GM23338 (cell line): Measurements from ENCODE around the gene C2CD4A. TPM values are rescaled to one million over a fixed set of nuclear protein-coding genes. Genes with fewer than 3 reads are reported as not detected.

Source experiments
- ATAC-seq: fragments of 200-7000 bp; cut with Tn5 transposase; 3 replicates; pipeline ENCODE4 v1.9.1; 2020
- DNase-seq: peaks from one replicate; pipeline ENCODE4 v3.0.0-alpha.2; 2015; ENCODE audit warnings: low spot score
- H2AFZ ChIP-seq: fragments of 200-600 bp; sonication (generic); 2 replicates; pipeline ENCODE4 v1.8.0; 2016; ENCODE audit warnings: antibody characterized with exemption, mild to moderate bottlenecking, moderate library complexity
- H3F3A ChIP-seq: fragments of 200-600 bp; sonication (generic); replicated peaks from 2 replicates; pipeline ENCODE4 v1.8.0; 2017; ENCODE audit warnings: antibody characterized with exemption, mixed run types, low read depth
- H3K27ac ChIP-seq: fragments of 200-600 bp; sonication (generic); 2 replicates; pipeline ENCODE4 v1.6.1; 2016; ENCODE audit warnings: low read depth
- H3K27me3 ChIP-seq: fragments of 200-600 bp; sonication (generic); 2 replicates; pipeline ENCODE4 v1.8.0; 2016; ENCODE audit warnings: mild to moderate bottlenecking, mixed run types, moderate library complexity; ENCODE audit not compliant: insufficient read depth
- H3K36me3 ChIP-seq: fragments of 200-600 bp; sonication (generic); 2 replicates; pipeline ENCODE4 v1.8.0; 2016; ENCODE audit warnings: mild to moderate bottlenecking; ENCODE audit not compliant: insufficient read depth
- H3K4me1 ChIP-seq: fragments of 200-600 bp; sonication (generic); 2 replicates; pipeline ENCODE4 v1.8.0; 2016; ENCODE audit warnings: mild to moderate bottlenecking, moderate library complexity; ENCODE audit not compliant: insufficient read depth
- H3K4me2 ChIP-seq: fragments of 200-600 bp; sonication (generic); 2 replicates; pipeline ENCODE4 v1.7.1; 2017; ENCODE audit warnings: mixed run types
- H3K4me3 ChIP-seq: fragments of 200-600 bp; sonication (generic); 2 replicates; pipeline ENCODE4 v1.6.1; 2016; ENCODE audit warnings: mixed run types
- H3K79me2 ChIP-seq: fragments of 200-600 bp; sonication (generic); replicated peaks from 2 replicates; pipeline ENCODE4 v1.8.0; 2017; ENCODE audit warnings: mild to moderate bottlenecking; ENCODE audit not compliant: insufficient read depth
- H3K9me2 ChIP-seq: fragments of 200-600 bp; sonication (generic); 2 replicates; pipeline ENCODE4 v1.8.0; 2017; ENCODE audit not compliant: insufficient read depth
- H4K20me1 ChIP-seq: fragments of 200-600 bp; sonication (generic); replicated peaks from 2 replicates; pipeline ENCODE4 v1.8.0; 2017; ENCODE audit warnings: mild to moderate bottlenecking; ENCODE audit not compliant: insufficient read depth
- H3K27ac Mint-ChIP-seq: 2 replicates; pipeline ENCODE4 v1.8.0; 2020; ENCODE audit warnings: inconsistent platforms, mild to moderate bottlenecking, moderate library complexity, mixed read lengths
- H3K27me3 Mint-ChIP-seq: 3 replicates; pipeline ENCODE4 v1.8.0; 2022; ENCODE audit warnings: low read depth, mild to moderate bottlenecking, moderate library complexity, mixed read lengths, inconsistent platforms; ENCODE audit not compliant: insufficient read depth, poor library complexity
- H3K36me3 Mint-ChIP-seq: 3 replicates; pipeline ENCODE4 v1.8.0; 2021; ENCODE audit warnings: low read depth, mild to moderate bottlenecking, inconsistent platforms, moderate library complexity, mixed read lengths
- H3K4me1 Mint-ChIP-seq: 3 replicates; pipeline ENCODE4 v1.8.0; 2020; ENCODE audit warnings: mild to moderate bottlenecking, inconsistent platforms, mixed read lengths
- H3K4me3 Mint-ChIP-seq: 3 replicates; pipeline ENCODE4 v1.8.0; 2021; ENCODE audit warnings: moderate library complexity, mild to moderate bottlenecking, inconsistent platforms, mixed read lengths
- H3K9me3 Mint-ChIP-seq: 3 replicates; pipeline ENCODE4 v1.8.0; 2020; ENCODE audit warnings: moderate library complexity, mild to moderate bottlenecking, inconsistent platforms, mixed read lengths
- CREB1 ChIP-seq: fragments of 250-450 bp; sonication (Bioruptor Pico); IDR thresholded peaks from 2 replicates; pipeline ENCODE4 v1.5.0; 2020; ENCODE audit warnings: low read depth, mild to moderate bottlenecking, moderate library complexity
- EZH2 ChIP-seq: fragments of 200-600 bp; sonication (generic); IDR thresholded peaks from one replicate; pipeline ENCODE4 v1.8.0; 2017; ENCODE audit warnings: antibody characterized with exemption, mild to moderate bottlenecking, low read depth; ENCODE audit not compliant: unreplicated experiment
- NANOG ChIP-seq: IDR thresholded peaks from 2 replicates; pipeline ENCODE4 v1.6.1; 2016; ENCODE audit warnings: antibody characterized with exemption, borderline replicate concordance
- ZNF114 ChIP-seq: fragments of 250-450 bp; sonication (Bioruptor Pico); IDR thresholded peaks from 2 replicates; pipeline ENCODE4 v1.5.0; 2020; ENCODE audit warnings: mild to moderate bottlenecking, moderate library complexity
- ZNF331 ChIP-seq: fragments of 250-450 bp; sonication (Bioruptor Pico); IDR thresholded peaks from 2 replicates; pipeline ENCODE4 v1.5.0; 2020; ENCODE audit warnings: low read depth, mild to moderate bottlenecking, moderate library complexity
- polyA plus RNA-seq: library from polyadenylated mRNA; unstranded; fragments of >200 nt; fragmentation: Nextera tagmentation; extraction: Ambion mirVana; gene quantifications from 2 replicates; pipeline ENCODE4 v1.2.1, GENCODE V29; 2016
- total RNA-seq: library from RNA; depleted of rRNA; stranded (reverse); fragments of >200 nt; shearing (Covaris generic); gene quantifications from 2 replicates; pipeline ENCODE4 v1.2.3, GENCODE V29; 2014
- TF ChIP-seq, protein P1 (sequence below), 2 experiments: fragments of 200-600 bp in 1 of 2; sonication (generic) in 1 of 2; conservative IDR thresholded peaks; 2 replicates each; pipeline versions ENCODE4 v1.5.1 to v1.6.1; 2016 to 2017; ENCODE audit warnings: antibody characterized with exemption in 2 of 2, low read depth in 2 of 2, mild to moderate bottlenecking in 2 of 2, moderate library complexity in 1 of 2
- TF ChIP-seq, protein P2 (sequence below): IDR thresholded peaks from one replicate; pipeline ENCODE4 v1.6.1; 2018; ENCODE audit warnings: antibody characterized with exemption; ENCODE audit not compliant: unreplicated experiment

Gene C2CD4A
- total and polyA plus RNA-seq, 2 experiments from 2014 or later, result 0.07 TPM; not detected in 1

GRCh38 chr15:62059108-62059815 lies 7.5 kb upstream of the C2CD4A start:
- Histone ChIP-seq H3K79me2 (peaks cover 22% of the 10 kb centered on the region), H3K36me3 (no peaks in the 10 kb centered on the region), H3K4me1 (peaks cover 12% of the 10 kb centered on the region), H4K20me1 (no peaks in the 10 kb centered on the region; the same call in 1 of the 2 replicates), H3K27ac (no peak overlapping the region), H3K4me3 (peak overlapping the region; percentile 84), H3K27me3 (peaks cover 46% of the 10 kb centered on the region), H3K9me2 (no peaks in the 10 kb centered on the region), H2AFZ (peak overlapping the region; percentile 98), H3F3A (no peaks in the 10 kb centered on the region), H3K4me2 (peak overlapping the region; percentile 89)
- DNase-seq, result no peak
- H3K4me1 Mint-ChIP-seq, result peaks cover 6% of the 10 kb centered on the region; the same call in 1 of the 3 replicates
- H3K27ac Mint-ChIP-seq, result no peak overlapping the region
- ATAC-seq, result no peak
- H3K27me3 Mint-ChIP-seq, result peaks cover 24% of the 10 kb centered on the region
- TF ChIP-seq, protein P1, sequence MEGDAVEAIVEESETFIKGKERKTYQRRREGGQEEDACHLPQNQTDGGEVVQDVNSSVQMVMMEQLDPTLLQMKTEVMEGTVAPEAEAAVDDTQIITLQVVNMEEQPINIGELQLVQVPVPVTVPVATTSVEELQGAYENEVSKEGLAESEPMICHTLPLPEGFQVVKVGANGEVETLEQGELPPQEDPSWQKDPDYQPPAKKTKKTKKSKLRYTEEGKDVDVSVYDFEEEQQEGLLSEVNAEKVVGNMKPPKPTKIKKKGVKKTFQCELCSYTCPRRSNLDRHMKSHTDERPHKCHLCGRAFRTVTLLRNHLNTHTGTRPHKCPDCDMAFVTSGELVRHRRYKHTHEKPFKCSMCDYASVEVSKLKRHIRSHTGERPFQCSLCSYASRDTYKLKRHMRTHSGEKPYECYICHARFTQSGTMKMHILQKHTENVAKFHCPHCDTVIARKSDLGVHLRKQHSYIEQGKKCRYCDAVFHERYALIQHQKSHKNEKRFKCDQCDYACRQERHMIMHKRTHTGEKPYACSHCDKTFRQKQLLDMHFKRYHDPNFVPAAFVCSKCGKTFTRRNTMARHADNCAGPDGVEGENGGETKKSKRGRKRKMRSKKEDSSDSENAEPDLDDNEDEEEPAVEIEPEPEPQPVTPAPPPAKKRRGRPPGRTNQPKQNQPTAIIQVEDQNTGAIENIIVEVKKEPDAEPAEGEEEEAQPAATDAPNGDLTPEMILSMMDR (conservative IDR thresholded peaks at IDR 0.05; ENCODE audit: low read depth in 2 of 2), result peak in 1 of 2 experiments; percentile 20; a peak in 1 of 4 replicates
- TF ChIP-seq, protein P2, sequence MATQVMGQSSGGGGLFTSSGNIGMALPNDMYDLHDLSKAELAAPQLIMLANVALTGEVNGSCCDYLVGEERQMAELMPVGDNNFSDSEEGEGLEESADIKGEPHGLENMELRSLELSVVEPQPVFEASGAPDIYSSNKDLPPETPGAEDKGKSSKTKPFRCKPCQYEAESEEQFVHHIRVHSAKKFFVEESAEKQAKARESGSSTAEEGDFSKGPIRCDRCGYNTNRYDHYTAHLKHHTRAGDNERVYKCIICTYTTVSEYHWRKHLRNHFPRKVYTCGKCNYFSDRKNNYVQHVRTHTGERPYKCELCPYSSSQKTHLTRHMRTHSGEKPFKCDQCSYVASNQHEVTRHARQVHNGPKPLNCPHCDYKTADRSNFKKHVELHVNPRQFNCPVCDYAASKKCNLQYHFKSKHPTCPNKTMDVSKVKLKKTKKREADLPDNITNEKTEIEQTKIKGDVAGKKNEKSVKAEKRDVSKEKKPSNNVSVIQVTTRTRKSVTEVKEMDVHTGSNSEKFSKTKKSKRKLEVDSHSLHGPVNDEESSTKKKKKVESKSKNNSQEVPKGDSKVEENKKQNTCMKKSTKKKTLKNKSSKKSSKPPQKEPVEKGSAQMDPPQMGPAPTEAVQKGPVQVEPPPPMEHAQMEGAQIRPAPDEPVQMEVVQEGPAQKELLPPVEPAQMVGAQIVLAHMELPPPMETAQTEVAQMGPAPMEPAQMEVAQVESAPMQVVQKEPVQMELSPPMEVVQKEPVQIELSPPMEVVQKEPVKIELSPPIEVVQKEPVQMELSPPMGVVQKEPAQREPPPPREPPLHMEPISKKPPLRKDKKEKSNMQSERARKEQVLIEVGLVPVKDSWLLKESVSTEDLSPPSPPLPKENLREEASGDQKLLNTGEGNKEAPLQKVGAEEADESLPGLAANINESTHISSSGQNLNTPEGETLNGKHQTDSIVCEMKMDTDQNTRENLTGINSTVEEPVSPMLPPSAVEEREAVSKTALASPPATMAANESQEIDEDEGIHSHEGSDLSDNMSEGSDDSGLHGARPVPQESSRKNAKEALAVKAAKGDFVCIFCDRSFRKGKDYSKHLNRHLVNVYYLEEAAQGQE, result no peak
- TF ChIP-seq NANOG, result no peak
- no peaks in the 10 kb centered on the region; the same call in 2 of the 3 replicates for H3K36me3 Mint-ChIP-seq
- H3K4me3 Mint-ChIP-seq, result peak overlapping the region; percentile 93
- H3K9me3 Mint-ChIP-seq, result no peaks in the 10 kb centered on the region

DNA sequence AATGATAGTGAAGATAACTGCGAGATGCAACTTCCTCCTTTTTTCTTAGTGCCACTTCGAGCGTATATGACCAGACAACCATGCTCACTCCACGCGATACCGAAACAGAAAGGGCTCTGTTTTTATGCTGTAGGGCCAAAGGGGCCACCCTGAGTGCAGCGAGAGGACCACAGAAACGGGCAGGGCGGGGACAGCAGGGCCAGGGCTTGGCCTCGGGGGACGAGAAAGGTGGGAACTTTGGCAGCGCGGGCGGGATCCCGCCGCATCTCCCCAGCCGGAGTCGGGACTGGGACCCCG lies 7.0 kb upstream of the C2CD4A start:
- H3K27ac ChIP-seq, result no peak overlapping the region
- peaks cover 6% of the 10 kb centered on the region; the same call in 1 of the 3 replicates for H3K4me1 Mint-ChIP-seq

More for the DNA sequence above, 7.0 kb upstream of the C2CD4A start:
- no peak overlapping the region for H3K27ac Mint-ChIP-seq
- peak overlapping the region; percentile 89 for H3K4me2 ChIP-seq
- H3K4me3 Mint-ChIP-seq, result peak overlapping the region; percentile 93
- DNase-seq, result no peak
- peaks cover 9% of the 10 kb centered on the region for H3K4me1 ChIP-seq
- H3K79me2 ChIP-seq, result peaks cover 22% of the 10 kb centered on the region
- H3F3A ChIP-seq, result no peaks in the 10 kb centered on the region
- peak overlapping the region; percentile 98 for H2AFZ ChIP-seq
- ATAC-seq, result peak; percentile 52; the same call in 1 of the 3 replicates
- H3K36me3 Mint-ChIP-seq, result no peaks in the 10 kb centered on the region; the same call in 2 of the 3 replicates
- no peaks in the 10 kb centered on the region for H3K9me3 Mint-ChIP-seq
- peaks cover 27% of the 10 kb centered on the region for H3K27me3 Mint-ChIP-seq
- TF ChIP-seq, protein P2, result no peak
- TF ChIP-seq EZH2, result peak; percentile 50
- TF ChIP-seq, protein P1 (conservative IDR thresholded peaks at IDR 0.05; ENCODE audit: low read depth in 2 of 2), result no peak
- no peak for TF ChIP-seq ZNF114 (CRISPR knock-in tag)
- TF ChIP-seq CREB1 (CRISPR knock-in tag), result no peak
- no peak for TF ChIP-seq ZNF331 (CRISPR knock-in tag)
- peaks cover 48% of the 10 kb centered on the region for H3K27me3 ChIP-seq
- peak overlapping the region; percentile 84 for H3K4me3 ChIP-seq
- H3K9me2 ChIP-seq, result no peaks in the 10 kb centered on the region
- H4K20me1 ChIP-seq, result no peaks in the 10 kb centered on the region; the same call in 1 of the 2 replicates
- no peaks in the 10 kb centered on the region for H3K36me3 ChIP-seq
